ENCODE data around the gene METTL1. TPM values are rescaled to one million over a fixed set of nuclear protein-coding genes. Genes with fewer than 3 reads are reported as not detected.

METTL1 gene
- total RNA-seq, 1 experiment from 2014 or later = 17.9 TPM

GRCh38 chr12:57797933-57798332 is 26.0 kb upstream of the METTL1 start:
- Histone ChIP-seq H2AFZ (no peak overlapping the region), H3F3A (ENCODE audit: insufficient read depth, low read depth) (peaks cover 20% of the 10 kb centered on the region), H3K9me2 (ENCODE audit: insufficient read depth) (no peaks in the 10 kb centered on the region), H4K20me1 (ENCODE audit: insufficient read depth) (0 out of 2 replicates have a peak, but pooled peaks cover 5% of the 10 kb centered on the region), H3K27me3 (ENCODE audit: insufficient read depth, low read depth) (no peaks in the 10 kb centered on the region), H3K4me3 (no peak overlapping the region), H3K27ac (no peak overlapping the region), H3K9me3 (ENCODE audit: insufficient read depth, low read depth) (no peaks in the 10 kb centered on the region), H3K36me3 (ENCODE audit: low read depth) (peaks cover 30% of the 10 kb centered on the region; the same call in 1 of the 2 replicates), H3K4me1 (replicated peaks; ENCODE audit: insufficient read depth) (peaks cover 25% of the 10 kb centered on the region), H3K79me2 (ENCODE audit: low read depth) (no peaks in the 10 kb centered on the region; the same call in 1 of the 2 replicates), H3K4me2 (no peak overlapping the region)
- DNase-seq = no peak
- intact Hi-C loops (cut with micrococcal nuclease; ENCODE audit: unreplicated experiment) = no loop called here
- ChIA-PET POLR2A (ENCODE audit: unreplicated experiment) (no interaction called here), CTCF (no interaction called here)
- BruUV-seq (replicated peaks) = no TSS peak
- TF ChIP-seq EZH2 (IDR thresholded peaks at IDR 0.05; ENCODE audit: low read depth) (no peak), CTCF (conservative IDR thresholded peaks at IDR 0.05) (no peak)

GRCh38 chr12:57796996-57797395 is 25.1 kb upstream of the METTL1 start:
- DNase-seq = no peak
- no TSS peak for BruUV-seq (replicated peaks)
- intact Hi-C loops (cut with micrococcal nuclease; ENCODE audit: unreplicated experiment) = no loop called here
- Histone ChIP-seq H3K27ac (no peak overlapping the region), H3K79me2 (ENCODE audit: low read depth) (no peaks in the 10 kb centered on the region; the same call in 1 of the 2 replicates), H3K4me2 (no peak overlapping the region), H3F3A (ENCODE audit: insufficient read depth, low read depth) (peaks cover 29% of the 10 kb centered on the region), H3K4me1 (replicated peaks; ENCODE audit: insufficient read depth) (peaks cover 25% of the 10 kb centered on the region), H3K4me3 (no peak overlapping the region), H3K36me3 (ENCODE audit: low read depth) (peaks cover 34% of the 10 kb centered on the region; the same call in 1 of the 2 replicates), H3K9me3 (ENCODE audit: insufficient read depth, low read depth) (no peaks in the 10 kb centered on the region), H4K20me1 (ENCODE audit: insufficient read depth) (peaks cover 5% of the 10 kb centered on the region; the same call in 1 of the 2 replicates), H3K27me3 (ENCODE audit: insufficient read depth, low read depth) (no peaks in the 10 kb centered on the region), H2AFZ (no peak overlapping the region), H3K9me2 (ENCODE audit: insufficient read depth) (no peaks in the 10 kb centered on the region)
- TF ChIP-seq EZH2 (IDR thresholded peaks at IDR 0.05; ENCODE audit: low read depth) = no peak
- TF ChIP-seq CTCF (conservative IDR thresholded peaks at IDR 0.05) = no peak
- POLR2A ChIA-PET (ENCODE audit: unreplicated experiment) = interaction anchor here (0.5 kb wide), 1 partner anchor 71 kb away, joined by 3 read pairs; no protein-coding TSS in a partner anchor
- CTCF ChIA-PET = no interaction called here

GRCh38 chr12:57795354-57795753 is 23.4 kb upstream of the METTL1 start:
- POLR2A ChIA-PET (ENCODE audit: unreplicated experiment) = no interaction called here
- no peak overlapping the region for H3K4me3 ChIP-seq
- peaks cover 42% of the 10 kb centered on the region; the same call in 1 of the 2 replicates for H3K36me3 ChIP-seq (ENCODE audit: low read depth)
- no peaks in the 10 kb centered on the region for H3K9me3 ChIP-seq (ENCODE audit: insufficient read depth, low read depth)
- H3K27ac ChIP-seq = peak overlapping the region; percentile 66
- no peaks in the 10 kb centered on the region; the same call in 1 of the 2 replicates for H3K79me2 ChIP-seq (ENCODE audit: low read depth)
- CTCF ChIA-PET = no interaction called here
- H3F3A ChIP-seq (ENCODE audit: insufficient read depth, low read depth) = peaks cover 33% of the 10 kb centered on the region
- no peak for TF ChIP-seq EZH2 (IDR thresholded peaks at IDR 0.05; ENCODE audit: low read depth)
- TF ChIP-seq CTCF (conservative IDR thresholded peaks at IDR 0.05) = no peak
- H4K20me1 ChIP-seq (ENCODE audit: insufficient read depth) = peaks cover 5% of the 10 kb centered on the region; the same call in 1 of the 2 replicates
- peak in 1 of 2 experiments; percentile 91 for DNase-seq
- no peaks in the 10 kb centered on the region for H3K27me3 ChIP-seq (ENCODE audit: insufficient read depth, low read depth)
- no TSS peak for BruUV-seq (replicated peaks)
- no peaks in the 10 kb centered on the region for H3K9me2 ChIP-seq (ENCODE audit: insufficient read depth)
- no peak overlapping the region for H2AFZ ChIP-seq
- 0 out of 2 replicates have a peak overlapping the region, but pooled peaks have one; percentile 18 for H3K4me2 ChIP-seq
- intact Hi-C loops (cut with micrococcal nuclease; ENCODE audit: unreplicated experiment) = no loop called here
- peaks cover 25% of the 10 kb centered on the region for H3K4me1 ChIP-seq (replicated peaks; ENCODE audit: insufficient read depth)

All from PC-9 (cell line).